HL-60 (cell line): ENCODE measurements around the gene UST.
"Not testable (repeated sequence)": the region's sequence is repeated elsewhere in the genome, so short reads cannot be mapped to it uniquely, and the experiment has no call there.

Experiments
- DNase-seq, 2 experiments: peaks; one replicate each; pipeline ENCODE4 v3.0.0-alpha.2; 2010 to 2020; ENCODE audit warnings: low read depth in 1 of 2, low spot score in 1 of 2
- H3K27ac ChIP-seq: fragments of 250-450 bp; sonication (Bioruptor Pico); replicated peaks from 2 replicates; pipeline ENCODE4 v1.5.1; 2020; ENCODE audit warnings: mild to moderate bottlenecking, moderate library complexity
- H3K27me3 ChIP-seq: fragments of 250-450 bp; sonication (Bioruptor Pico); 2 replicates; pipeline ENCODE4 v1.5.1; 2021; ENCODE audit warnings: mild to moderate bottlenecking, moderate library complexity; ENCODE audit not compliant: insufficient read depth, poor library complexity, severe bottlenecking
- H3K4me3 ChIP-seq: replicated peaks from 2 replicates; pipeline ENCODE4 v1.5.1; 2011; ENCODE audit warnings: mild to moderate bottlenecking, control low read depth, low read length; ENCODE audit not compliant: insufficient read depth
- CTCF ChIP-seq: IDR thresholded peaks from one replicate; pipeline ENCODE4 v1.5.1; 2011; ENCODE audit warnings: low read length, control low read depth, inconsistent platforms; ENCODE audit not compliant: insufficient read depth
- GABPA ChIP-seq: IDR thresholded peaks from 2 replicates; pipeline ENCODE4 v1.6.1; 2012; ENCODE audit warnings: low read depth
- POLR2AphosphoS5 ChIP-seq: IDR thresholded peaks from 2 replicates; pipeline ENCODE4 v1.6.1; 2012; ENCODE audit warnings: low read depth
- REST ChIP-seq: IDR thresholded peaks from 2 replicates; pipeline ENCODE4 v1.6.1; 2012; ENCODE audit warnings: low read depth; ENCODE audit not compliant: insufficient replicate concordance
- SPI1 ChIP-seq: IDR thresholded peaks from 2 replicates; pipeline ENCODE4 v1.6.1; 2012; ENCODE audit warnings: low read depth, mild to moderate bottlenecking, borderline replicate concordance

Gene UST

DNA sequence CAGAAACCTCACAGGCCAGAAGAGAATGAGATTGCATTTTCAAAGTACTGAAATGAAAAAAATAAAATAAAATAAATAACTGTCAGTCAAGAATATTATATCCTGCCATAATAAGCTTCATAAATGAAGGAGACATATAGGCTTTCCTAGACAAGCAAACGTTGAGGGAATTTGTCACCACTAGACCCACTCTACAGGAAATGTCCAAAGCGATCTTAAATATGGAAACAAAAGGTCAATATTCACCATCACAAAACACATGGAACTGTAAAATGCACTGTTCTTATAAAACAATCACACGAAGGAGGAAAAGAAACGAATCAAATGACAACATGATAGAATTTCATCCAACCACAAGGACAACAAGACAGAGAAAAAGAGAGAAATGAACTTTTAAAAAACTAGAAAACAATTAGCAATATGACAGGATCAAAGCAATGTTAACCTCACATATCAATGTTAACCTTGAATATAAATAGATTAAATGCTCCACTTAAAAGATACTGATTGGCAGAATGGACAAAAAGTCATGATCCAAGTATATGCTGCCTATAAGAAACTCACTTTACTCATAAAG lies 352.0 kb downstream of the UST start:
- TF ChIP-seq CTCF (no peak), REST (no peak), SPI1 (no peak), POLR2AphosphoS5 (no peak), GABPA (no peak)
- DNase-seq = no peak
- no peak overlapping the region for H3K4me3 ChIP-seq
- H3K27me3 ChIP-seq = no peaks in the 10 kb centered on the region
- H3K27ac ChIP-seq = no peak overlapping the region

DNA sequence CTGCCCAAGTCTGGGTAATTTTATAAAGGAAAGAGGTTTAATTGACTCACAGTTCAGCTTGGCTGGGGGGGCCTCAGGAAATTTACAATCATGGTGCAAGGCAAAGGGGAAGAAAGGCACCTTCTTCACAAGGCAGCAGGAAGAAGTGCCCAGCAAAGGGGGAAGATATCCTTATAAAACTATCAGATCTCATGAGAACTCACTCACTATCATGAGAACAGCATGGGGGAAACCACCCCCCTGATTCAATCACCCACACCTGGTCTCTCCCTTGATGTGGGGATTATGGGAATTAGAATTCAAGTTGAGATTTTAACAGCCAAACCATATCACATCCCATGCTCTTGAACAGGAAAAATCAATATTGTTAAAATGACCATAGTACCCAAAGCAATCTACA lies 355.5 kb downstream of the UST start:
- no peak overlapping the region for H3K27ac ChIP-seq
- no peak for TF ChIP-seq SPI1
- no peak for TF ChIP-seq POLR2AphosphoS5
- TF ChIP-seq GABPA = no peak
- TF ChIP-seq CTCF = no peak
- no peak for TF ChIP-seq REST
- DNase-seq = no peak
- H3K4me3 ChIP-seq = no peak overlapping the region
- no peaks in the 10 kb centered on the region for H3K27me3 ChIP-seq

- DNase-seq, H3K27me3 ChIP-seq, H3K27ac ChIP-seq, H3K4me3 ChIP-seq: not testable (repeated sequence)
Observed at GRCh38 chr6:149103950-149104349, 357.1 kb downstream of the UST start.

- TF ChIP-seq GABPA (no peak), CTCF (no peak), SPI1 (no peak), REST (no peak)
- no peaks in the 10 kb centered on the region for H3K27me3 ChIP-seq
- no peak for DNase-seq
Observed at GRCh38 chr6:149107520-149107919, 360.7 kb downstream of the UST start.

More at GRCh38 chr6:149107520-149107919, 360.7 kb downstream of the UST start:
- Histone ChIP-seq H3K4me3 (no peak overlapping the region), H3K27ac (no peak overlapping the region)
